Activated CD4-positive, alpha-beta T cell treated with anti-CD3 and anti-CD28 coated beads, Interleukin-2, amount 50 U/mL, for 24 hours (primary cell): ENCODE data around the gene EHMT1.
"Not testable (repeated sequence)": the region's sequence is repeated elsewhere in the genome, so short reads cannot be mapped to it uniquely, and the experiment has no call there.

Source experiments
- DNase-seq, 2 donors: peaks; one replicate each; pipeline ENCODE4 v3.0.0-alpha.2; 2020; ENCODE audit warnings: low read depth in 1 of 2, low spot score in 1 of 2

Gene EHMT1

DNA sequence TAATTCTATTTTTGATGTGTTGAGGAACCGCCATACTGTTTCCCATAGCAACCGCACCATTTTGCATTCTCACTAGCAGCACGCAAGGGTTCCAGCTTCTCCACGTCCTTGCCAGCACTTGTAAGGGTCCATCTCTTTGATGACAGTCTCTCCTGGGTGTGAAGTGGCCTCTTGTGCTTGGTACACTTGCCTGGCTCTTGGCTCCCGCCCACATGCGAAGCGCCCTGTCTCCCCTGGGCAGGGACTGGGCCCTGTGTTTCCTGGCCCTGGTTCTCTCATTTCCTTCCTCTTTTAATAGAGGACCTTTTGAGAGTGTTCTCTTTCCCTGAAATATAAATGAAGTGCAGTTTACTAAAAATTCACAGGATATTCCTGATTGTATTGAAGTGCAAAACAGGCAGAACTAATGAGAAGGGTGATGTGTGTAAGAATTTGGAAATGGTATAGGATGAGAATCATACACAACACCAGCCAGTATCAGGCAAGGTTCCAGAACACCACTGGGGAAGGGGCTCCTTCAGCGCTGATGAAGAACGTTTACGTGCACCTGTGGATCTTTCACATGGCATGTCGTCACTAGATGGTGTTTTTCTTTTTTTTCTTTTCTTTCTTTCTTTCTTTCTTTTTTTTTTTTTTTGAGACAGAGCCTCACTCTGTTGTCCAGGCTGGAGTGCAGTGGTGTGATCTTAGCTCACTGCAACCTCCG is 73.0 kb downstream of the EHMT1 start:
- DNase-seq = no peak

DNA sequence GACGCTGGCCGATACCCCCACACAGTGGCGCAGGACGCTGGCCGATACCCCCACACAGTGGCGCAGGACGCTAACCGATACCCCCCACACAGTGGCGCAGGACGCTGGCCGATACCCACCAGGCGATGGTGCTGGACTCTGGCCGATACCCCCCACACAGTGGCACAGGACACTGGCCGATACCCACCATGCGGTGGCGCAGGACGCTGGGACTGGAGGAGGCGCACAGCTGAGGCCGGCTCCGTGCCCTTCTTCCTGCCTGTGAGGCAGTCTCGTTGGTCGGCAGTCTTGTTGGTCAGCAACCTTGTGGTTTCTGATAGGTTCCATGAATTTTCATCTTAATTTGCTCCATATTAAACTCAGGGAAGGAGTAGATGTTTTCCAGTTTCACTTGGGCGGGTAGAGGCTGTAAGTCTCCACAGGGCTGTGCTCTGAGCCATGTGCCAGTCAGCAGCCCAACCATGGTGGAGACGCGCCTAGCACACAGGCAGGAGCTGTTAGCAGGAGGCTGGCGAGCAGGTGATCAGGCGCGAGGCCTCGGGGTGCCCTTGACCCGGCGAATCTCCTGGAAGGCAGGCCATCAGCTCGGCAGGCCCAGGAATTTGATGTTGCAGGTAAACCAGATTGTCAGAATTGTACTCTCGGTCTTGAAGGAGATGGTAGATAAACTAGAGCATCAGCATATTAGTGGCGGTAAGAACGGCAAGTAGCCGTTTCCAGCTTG is 75.6 kb downstream of the EHMT1 start:
- no peak for DNase-seq

DNA sequence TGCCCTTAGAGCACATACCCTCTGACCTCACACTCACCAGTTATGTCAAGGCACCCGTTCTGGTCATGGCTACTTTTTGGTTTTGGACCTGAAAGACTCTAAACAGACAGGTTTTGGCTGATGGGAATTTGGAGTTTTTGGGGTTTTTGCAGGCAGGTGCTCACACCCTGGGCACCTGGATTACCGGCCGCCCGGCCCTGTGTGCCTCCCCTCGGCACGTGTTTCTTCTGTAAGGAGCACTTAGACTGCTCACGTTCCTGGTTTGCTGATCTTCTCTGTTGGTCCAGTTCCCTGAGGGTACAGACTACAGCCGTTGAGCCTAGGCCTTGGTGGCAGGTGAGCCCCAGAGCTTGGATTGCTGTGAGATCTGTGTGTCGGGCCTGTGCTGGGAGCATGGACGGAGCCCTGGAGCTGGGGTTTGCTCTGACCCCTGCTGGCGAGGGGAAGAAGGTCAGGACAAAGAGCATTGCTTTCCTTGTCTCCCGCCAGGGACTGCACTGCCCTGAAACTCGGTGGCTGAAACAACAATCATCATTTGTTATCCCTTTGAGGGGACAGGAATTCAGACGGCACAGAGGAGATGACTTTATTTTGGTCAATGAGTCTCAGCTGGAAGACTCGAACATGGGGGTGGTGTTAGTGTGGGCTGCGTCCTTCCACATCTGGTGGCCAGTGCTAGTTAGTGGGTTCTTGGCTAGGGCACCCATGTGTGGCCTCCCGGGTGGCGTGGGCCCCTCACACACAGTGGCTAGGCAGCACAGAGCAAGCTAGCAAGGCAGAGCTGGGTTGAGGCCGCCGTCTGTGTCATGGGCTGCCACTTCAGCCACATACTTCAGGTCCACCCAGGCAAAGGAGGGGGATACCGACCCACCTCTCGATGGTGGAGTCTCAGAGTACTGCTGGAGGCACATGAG is 76.4 kb downstream of the EHMT1 start:
- no peak for DNase-seq

DNA sequence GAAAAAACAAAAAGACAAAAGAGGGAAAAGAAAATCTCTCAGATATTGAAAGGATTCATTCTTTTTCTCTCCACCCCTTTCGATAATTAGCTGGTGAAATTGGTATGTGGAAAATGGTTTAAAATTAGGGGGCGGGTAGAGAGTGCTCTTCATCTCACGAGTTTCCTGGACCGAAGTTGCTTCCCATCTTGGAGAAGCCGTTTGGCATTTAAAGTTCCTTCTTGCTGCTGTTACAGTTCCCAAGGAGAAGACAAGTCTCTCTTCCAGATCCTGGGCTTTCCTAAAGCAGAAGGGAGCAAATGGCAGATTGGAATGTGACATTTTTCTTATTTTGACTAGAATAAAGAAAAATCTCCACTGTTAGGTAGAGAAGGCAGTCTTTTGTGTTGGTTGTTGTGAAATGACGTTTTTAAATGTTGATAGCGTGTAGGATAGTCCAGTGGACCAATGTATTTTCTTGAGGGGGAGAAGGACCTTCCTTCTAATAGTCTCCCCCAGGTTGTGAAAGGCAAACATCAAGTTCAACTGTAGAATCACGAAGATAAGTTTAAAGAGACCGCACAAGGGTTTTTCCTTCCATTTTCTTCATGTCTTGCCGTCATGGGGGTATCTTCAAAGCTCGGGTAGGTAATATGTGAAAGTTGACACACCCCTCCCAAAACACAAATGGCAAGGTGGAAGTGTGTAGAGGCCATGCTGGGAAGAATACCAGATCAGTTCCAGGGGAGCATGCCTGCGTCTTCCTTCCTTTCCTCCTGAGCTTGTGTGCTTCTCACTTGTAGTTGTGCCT is 77.5 kb downstream of the EHMT1 start:
- DNase-seq = no peak

DNA sequence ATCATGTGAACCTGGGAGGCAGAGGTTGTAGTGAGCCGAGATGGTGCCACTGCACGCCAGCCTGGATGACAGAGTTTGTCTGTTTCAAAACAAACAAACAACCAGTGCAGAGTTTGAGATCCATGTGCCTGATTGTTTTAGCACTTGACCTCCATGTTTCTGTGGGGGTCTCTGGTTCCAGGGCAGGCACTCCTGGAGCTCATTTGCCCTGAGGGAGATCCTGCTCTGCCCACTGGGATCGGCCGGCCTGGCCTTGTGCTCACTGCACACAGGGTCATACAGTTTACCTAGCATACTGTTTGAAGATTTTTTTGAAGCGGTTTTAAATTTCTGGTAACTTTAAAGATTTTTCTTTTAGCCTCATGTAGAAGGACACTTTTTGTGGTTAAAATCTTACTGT is 78.4 kb downstream of the EHMT1 start:
- no peak for DNase-seq

DNA sequence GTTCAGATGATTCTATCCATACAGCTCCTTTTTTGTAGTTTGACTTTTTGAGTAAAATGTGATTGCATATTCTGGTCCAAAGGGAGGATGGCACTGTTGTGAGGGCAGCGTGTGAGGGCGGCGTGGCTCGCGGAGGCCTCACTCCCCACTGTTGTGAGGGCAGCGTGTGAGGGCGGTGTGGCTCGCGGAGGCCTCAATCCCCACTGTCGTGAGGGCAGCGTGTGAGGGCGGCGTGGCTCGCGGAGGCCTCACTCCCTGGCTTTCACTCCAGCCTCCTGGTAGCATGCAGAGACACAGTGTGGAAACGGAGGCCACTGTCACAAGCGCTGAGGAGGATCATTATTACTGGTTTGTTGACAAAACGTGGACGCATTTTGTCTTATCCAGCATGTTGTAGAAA is 79.0 kb downstream of the EHMT1 start:
- no peak for DNase-seq

DNA sequence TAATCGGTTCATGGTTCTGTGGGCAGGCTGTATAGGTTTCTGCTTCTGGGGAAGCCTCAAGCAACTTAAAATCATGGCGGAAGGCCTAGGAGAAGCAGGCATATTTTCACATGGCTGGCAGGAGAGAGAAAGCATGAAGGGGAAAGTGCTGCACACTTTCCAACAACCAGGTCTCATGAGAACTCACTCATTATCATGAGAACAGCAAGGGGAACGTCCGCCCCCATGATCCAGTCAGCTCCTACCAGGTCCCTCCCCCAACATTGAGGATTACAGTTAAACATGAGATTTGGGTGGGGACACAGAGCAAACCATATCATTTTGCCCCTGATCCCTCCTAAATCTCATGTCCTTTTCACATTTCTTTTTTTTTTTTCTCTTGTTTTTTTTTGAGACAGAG is 82.1 kb downstream of the EHMT1 start:
- DNase-seq = no peak

DNA sequence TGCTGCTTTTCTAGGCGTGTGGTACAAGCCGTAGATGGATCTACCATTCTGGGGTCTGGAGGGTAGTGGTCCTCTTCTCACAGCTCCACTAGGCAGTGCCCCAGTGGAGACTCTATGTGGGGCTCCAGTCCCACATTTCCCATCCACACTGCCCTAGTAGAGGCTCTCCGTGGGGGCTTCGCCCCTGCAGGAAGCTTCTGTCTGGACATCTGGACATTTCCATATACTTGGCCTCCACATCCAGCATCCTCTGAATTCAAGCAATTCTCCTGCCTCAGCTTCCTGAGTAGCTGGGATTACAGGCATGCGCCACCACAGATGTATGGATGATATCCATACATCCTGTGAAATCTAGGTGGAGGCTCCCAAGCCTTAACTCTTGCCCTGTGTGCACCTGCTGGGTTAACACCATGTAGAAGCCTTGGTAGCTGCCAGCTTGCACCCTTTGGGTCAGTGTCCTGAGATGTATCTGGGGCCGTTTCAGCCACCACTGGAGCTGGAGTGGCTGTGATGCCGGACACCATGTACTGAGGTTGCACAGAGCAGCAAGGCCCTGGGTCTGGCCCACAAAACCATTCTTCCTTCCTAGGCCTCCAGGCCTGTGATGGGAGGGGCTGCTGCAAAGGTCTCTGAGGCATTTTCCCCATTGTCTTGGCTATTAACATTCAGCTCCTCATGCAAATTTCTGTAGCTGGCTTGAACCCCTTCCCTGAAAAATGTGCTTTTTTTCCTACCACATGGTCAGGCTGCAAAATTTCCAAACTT is 84.0 kb downstream of the EHMT1 start:
- no peak for DNase-seq

DNA sequence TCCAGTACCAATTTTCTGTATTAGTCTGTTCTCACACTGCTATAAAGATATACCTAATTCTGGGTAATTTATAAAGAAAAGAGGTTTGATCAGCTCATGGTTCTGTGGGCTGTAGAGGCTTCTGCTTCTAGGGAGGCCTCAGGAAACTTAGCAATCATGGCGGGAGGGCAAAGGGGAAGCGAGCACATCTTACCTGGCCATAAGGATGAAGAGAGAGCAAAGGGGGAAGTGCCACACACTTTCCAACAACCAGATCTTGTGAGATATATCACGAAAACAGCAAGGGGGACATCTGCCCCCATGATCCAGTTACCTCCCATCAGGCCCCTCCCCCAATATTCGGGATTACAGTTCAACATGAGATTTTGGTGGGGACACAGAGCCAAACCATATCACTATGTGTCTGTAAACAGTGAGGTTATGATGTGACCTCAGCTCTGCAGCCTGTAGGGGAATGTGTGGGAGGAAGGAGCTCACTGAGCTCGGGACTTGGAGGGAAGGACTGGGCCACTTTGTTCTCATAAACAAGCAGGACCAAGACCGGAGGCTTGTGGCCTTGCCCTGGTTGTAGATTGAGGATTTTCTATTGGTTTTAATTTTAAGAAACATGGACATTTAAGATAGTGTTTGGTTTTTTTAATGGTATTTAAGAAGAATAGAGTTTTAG is 85.2 kb downstream of the EHMT1 start:
- no peak for DNase-seq

DNA sequence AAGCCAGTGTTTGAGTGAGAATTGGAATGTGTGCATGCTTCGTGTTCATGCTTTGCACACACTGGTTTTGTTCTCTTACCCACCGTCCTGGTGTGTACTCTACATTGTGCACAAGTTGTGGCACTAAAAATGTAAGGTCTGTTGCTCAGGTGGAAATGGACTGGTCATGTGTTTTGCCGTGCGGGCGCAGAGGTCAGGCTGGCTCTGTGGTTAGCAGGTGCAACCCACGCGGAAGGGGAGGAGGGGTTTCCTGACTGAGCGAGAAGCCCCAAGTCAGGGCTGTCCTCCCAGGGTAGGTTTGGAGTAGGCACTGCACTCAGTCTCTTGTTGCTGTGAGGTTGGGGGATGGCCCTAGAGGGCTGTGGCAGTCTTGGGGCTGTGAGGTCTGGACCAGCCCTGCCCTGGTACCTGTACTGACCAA is 86.6 kb downstream of the EHMT1 start:
- DNase-seq = no peak

DNA sequence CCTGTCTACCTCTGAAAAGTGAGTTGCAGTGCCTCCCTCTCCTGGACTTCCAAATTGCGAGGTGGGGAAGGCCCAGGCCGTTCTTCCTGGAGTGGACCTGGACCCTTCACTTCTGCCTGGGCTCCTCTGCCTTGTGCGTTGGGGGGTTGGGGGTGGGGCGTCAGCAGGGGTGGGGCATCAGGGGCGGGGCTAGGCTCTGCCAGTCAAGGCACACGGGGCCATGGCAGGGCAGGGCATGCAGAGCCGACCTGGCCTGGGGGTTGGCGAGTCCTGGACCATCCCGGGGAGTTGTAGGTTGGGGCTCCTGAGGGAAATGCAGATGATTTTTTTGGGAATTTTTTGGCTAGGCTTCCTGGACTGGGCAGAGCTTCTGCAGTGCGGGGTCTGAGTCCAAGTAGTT is 87.1 kb downstream of the EHMT1 start:
- no peak for DNase-seq

DNA sequence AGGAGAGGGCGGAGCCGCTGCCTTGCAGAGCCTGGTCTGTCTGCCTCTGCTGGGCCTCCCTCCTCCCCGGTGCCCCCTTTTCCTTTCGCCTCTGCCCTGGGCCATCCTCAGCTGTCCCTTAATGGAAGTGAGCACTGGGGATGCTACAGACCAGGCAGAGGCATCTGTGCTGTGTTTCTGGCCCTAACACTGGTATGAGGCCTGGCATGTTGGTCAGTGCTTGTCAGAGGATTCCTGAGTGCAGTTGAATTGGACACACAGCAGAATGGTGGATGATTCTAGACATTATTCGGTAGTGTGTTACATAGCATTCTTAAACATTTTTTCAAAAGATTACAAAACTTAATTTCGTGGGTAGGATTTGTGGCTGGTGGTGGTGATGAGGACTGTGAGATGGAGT is 88.6 kb downstream of the EHMT1 start:
- no peak for DNase-seq

DNA sequence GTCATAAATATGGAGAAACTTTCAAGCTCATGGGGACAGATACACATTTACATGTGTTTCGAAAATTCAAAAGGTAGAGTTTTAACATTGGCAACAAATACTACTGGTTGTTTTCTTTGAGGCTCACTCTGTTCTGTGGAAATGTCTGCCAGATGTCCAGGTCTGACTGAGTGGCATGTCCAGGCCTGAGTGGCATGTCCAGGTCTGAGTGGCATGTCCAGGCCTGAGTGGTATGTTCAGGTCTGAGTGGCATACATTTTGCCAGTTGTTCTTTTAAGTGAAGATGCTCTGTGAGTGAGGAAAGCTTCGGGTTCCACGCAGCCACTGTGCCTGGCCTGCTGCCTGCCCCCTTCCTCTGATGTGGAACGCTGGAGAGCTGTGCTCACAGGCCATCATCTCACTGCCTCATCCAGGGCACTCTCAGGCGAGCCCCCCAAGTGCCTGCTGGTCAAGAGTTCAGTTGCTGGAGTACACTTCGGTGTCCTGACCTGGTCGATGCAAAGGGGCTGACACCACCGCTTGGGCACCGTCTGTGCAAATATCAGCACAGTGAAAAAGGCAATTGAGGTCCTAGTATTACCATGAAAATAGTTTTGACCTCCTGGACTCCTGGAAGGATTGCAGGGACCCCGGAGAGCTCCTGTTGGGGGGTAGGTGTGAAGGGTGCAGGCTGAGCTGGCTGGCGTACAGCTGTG is 89.9 kb downstream of the EHMT1 start:
- no peak for DNase-seq

DNA sequence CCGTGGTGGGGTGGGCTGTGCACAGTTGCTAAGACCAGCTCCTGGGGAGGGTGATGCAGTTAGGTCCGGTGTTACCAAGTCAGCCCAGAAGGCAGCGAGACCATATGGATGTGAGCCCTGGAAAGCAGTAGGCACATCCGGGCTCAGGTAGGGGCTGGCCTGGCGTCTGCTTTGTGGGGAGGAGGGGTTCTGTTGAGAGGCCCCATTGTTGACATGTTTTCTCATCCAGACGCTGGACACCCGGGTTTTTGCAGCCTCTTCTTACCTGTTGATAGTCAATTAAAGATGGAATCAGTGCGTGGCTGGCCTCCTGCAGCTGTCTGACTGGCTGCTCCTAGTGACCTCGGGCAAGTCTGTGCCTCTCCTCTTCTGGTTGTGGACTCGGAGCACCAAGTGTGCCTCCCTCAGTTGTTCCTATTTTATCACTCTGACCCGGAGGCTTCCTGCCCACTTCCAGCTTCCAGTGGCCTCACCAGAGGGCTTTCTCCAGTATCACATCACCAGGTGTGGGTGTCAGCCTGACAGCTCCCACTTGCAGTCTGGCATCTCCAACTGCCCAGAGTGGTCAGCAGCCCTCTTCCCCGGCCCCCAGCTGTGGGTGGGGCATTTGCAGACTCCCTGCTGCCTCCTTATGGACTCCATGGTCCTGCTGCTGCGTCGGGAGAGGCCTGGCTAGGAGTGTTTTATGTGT is 90.8 kb downstream of the EHMT1 start:
- no peak for DNase-seq

DNA sequence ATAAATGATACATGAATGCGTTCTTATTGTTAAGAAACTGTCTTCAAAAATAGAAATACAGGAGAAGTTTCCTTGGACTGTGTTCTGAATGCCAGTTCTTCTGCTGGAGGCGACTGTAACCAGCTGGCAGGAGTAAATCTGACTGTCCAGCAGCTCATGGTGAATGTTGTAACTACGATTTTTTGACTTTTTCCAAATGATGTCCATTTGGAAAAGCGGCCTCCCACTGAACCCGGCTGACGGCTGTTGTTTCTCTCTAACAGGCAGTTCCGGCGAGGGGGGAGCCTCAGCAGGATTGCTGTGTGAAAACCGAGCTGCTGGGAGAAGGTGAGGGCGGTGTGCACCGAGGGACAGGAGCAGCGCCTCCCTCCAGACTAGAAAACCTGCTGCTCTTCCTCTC is 91.9 kb downstream of the EHMT1 start:
- no peak for DNase-seq

DNA sequence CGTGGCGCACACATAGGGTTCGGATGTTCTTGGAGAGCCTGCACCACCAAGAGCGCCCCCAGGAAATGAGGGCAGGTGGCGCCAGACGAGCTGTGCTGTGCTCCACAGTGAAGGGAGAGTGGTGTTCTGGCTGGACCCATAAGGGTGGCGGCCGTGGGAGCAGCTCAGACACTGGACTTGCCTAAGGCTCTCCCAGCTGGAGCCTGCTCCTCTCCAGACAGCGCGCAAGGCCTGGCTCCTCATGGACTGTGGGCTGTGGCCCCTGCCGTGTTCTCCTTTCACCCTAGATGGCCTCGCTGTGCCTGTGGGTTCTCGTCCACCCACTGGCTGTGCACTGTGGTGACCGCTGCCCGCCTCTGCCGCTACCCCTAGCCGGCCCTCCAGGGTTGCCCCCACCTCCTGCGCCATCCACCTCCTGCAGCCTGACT is 92.9 kb downstream of the EHMT1 start:
- DNase-seq = no peak

DNA sequence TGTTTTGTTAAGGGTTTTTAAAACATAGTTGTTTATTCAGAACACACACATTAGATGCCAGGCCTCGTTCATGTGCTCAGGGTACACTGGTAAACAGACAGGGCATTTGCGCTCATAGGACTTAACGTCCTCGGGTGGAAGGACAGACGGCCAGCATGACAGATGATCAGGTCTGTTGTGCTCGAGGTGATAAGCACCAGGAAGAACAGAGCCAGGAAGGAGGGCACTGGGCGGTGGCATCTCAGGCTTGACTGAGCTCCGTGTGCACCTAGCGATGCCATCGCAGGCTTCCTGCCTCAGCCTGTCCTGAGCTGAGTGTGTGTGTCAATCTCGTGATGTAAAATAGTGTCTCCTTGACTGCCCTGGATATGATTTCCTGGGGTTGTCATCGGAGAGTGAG is 96.5 kb downstream of the EHMT1 start:
- DNase-seq = no peak

DNA sequence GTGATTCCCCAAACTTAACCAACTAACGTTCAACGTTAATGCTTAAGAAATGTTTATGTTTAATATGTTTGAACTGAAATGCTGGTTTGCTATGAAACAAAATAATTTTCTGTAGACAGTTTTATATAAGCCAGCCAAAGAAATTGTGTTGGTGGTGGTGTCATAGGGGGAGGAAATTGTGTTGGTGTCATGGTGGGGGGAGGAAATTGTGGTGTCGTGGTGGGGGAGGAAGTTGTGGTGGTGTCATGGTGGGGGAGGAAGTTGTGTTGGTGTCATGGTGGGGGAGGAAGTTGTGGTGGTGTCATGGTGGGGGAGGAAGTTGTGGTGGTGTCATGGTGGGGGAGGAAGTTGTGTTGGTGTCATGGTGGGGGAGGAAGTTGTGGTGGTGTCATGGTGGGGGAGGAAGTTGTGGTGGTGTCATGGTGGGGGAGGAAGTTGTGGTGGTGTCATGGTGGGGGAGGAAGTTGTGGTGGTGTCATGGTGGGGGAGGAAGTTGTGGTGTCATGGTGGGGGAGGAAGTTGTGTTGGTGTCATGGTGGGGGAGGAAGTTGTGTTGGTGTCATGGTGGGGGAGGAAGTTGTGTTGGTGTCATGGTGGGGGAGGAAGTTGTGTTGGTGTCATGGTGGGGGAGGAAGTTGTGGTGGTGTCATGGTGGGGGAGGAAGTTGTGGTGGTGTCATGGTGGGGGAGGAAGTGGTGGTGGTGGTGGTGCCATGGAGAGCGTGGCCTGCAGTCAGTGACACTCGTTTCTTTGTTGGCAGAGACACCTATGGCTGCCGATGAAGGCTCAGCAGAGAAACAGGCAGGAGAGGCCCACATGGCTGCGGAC is 97.3 kb downstream of the EHMT1 start:
- DNase-seq = not testable (repeated sequence)
